HUES6 (cell line): ENCODE results near the gene PTP4A1.
A peak's percentile ranks its signal among the peaks of the same experiment; 100 is the strongest.

Experiments
- H3K27ac ChIP-seq: 2 replicates; pipeline ENCODE4 v1.7.0; 2013; ENCODE audit warnings: low read depth, mild to moderate bottlenecking, low read length, inconsistent platforms
- H3K27me3 ChIP-seq: 2 replicates; pipeline ENCODE4 v1.6.1; 2013; ENCODE audit warnings: low read length; ENCODE audit not compliant: control insufficient read depth, insufficient read depth
- H3K36me3 ChIP-seq: 2 replicates; pipeline ENCODE4 v1.6.1; 2013; ENCODE audit warnings: low read length; ENCODE audit not compliant: control insufficient read depth, insufficient read depth
- H3K4me1 ChIP-seq: 2 replicates; pipeline ENCODE4 v1.6.1; 2013; ENCODE audit warnings: low read length; ENCODE audit not compliant: control insufficient read depth, insufficient read depth
- H3K4me3 ChIP-seq: 2 replicates; pipeline ENCODE4 v1.5.1; 2013; ENCODE audit warnings: low read depth, low read length
- H3K9ac ChIP-seq: one replicate; pipeline ENCODE4 v1.6.1; 2013; ENCODE audit warnings: mild to moderate bottlenecking, low read length
- H3K9me3 ChIP-seq: 2 replicates; pipeline ENCODE4 v1.6.1; 2013; ENCODE audit warnings: low read depth, low read length; ENCODE audit not compliant: control insufficient read depth, insufficient read depth

Gene PTP4A1

GRCh38 chr6:63558278-63558677, 14.0 kb upstream of the PTP4A1 start:
- no peaks in the 10 kb centered on the region for H3K4me1 ChIP-seq
- H3K36me3 ChIP-seq: no peaks in the 10 kb centered on the region
- H3K27ac ChIP-seq: no peak overlapping the region
- H3K4me3 ChIP-seq: no peak overlapping the region
- no peak overlapping the region for H3K9ac ChIP-seq
- H3K27me3 ChIP-seq: peaks cover 16% of the 10 kb centered on the region; the same call in 1 of the 2 replicates
- no peaks in the 10 kb centered on the region for H3K9me3 ChIP-seq

GRCh38 chr6:63560801-63561287, 11.4 kb upstream of the PTP4A1 start:
- Histone ChIP-seq H3K9me3 (no peaks in the 10 kb centered on the region), H3K4me3 (no peak overlapping the region), H3K9ac (no peak overlapping the region), H3K27ac (no peak overlapping the region), H3K4me1 (peaks cover 2% of the 10 kb centered on the region), H3K36me3 (no peaks in the 10 kb centered on the region), H3K27me3 (peaks cover 9% of the 10 kb centered on the region; the same call in 1 of the 2 replicates)

- no peaks in the 10 kb centered on the region for H3K9me3 ChIP-seq
- H3K4me1 ChIP-seq: peaks cover 7% of the 10 kb centered on the region
- peaks cover 9% of the 10 kb centered on the region; the same call in 1 of the 2 replicates for H3K27me3 ChIP-seq
- H3K4me3 ChIP-seq: no peak overlapping the region
- no peaks in the 10 kb centered on the region for H3K36me3 ChIP-seq
- H3K9ac ChIP-seq: no peak overlapping the region
- H3K27ac ChIP-seq: no peak overlapping the region
These were observed 11.0 kb upstream of the PTP4A1 start for GRCh38 chr6:63561288-63561687.

- Histone ChIP-seq H3K9me3 (no peaks in the 10 kb centered on the region), H3K9ac (no peak overlapping the region), H3K4me1 (peaks cover 8% of the 10 kb centered on the region), H3K27ac (no peak overlapping the region), H3K36me3 (no peaks in the 10 kb centered on the region), H3K27me3 (peaks cover 9% of the 10 kb centered on the region; the same call in 1 of the 2 replicates), H3K4me3 (no peak overlapping the region)
These were observed 9.0 kb upstream of the PTP4A1 start for GRCh38 chr6:63563235-63563634.

- H3K36me3 ChIP-seq: no peaks in the 10 kb centered on the region
- H3K9me3 ChIP-seq: no peaks in the 10 kb centered on the region
- no peak overlapping the region for H3K4me3 ChIP-seq
- peaks cover 8% of the 10 kb centered on the region for H3K4me1 ChIP-seq
- no peak overlapping the region for H3K9ac ChIP-seq
- H3K27ac ChIP-seq: no peak overlapping the region
- H3K27me3 ChIP-seq: peaks cover 6% of the 10 kb centered on the region; the same call in 1 of the 2 replicates
These were observed 7.1 kb upstream of the PTP4A1 start for GRCh38 chr6:63565058-63565726.

- Histone ChIP-seq H3K4me1 (peaks cover 8% of the 10 kb centered on the region), H3K4me3 (no peak overlapping the region), H3K27me3 (peaks cover 11% of the 10 kb centered on the region; the same call in 1 of the 2 replicates), H3K36me3 (no peaks in the 10 kb centered on the region), H3K9me3 (no peaks in the 10 kb centered on the region), H3K9ac (no peak overlapping the region), H3K27ac (no peak overlapping the region)
These were observed 6.3 kb upstream of the PTP4A1 start for GRCh38 chr6:63565727-63566596.

- H3K9me3 ChIP-seq: no peaks in the 10 kb centered on the region
- no peak overlapping the region for H3K4me3 ChIP-seq
- H3K4me1 ChIP-seq: peaks cover 15% of the 10 kb centered on the region
- peaks cover 17% of the 10 kb centered on the region; the same call in 1 of the 2 replicates for H3K27me3 ChIP-seq
- H3K9ac ChIP-seq: no peak overlapping the region
- no peaks in the 10 kb centered on the region for H3K36me3 ChIP-seq
- H3K27ac ChIP-seq: no peak overlapping the region
These were observed 4.3 kb upstream of the PTP4A1 start for GRCh38 chr6:63567966-63568365.

- Histone ChIP-seq H3K9ac (peak overlapping the region; percentile 86), H3K27ac (peak overlapping the region; percentile 29; the same call in 1 of the 2 replicates)
These were observed 778 bp upstream of the PTP4A1 start for GRCh38 chr6:63571361-63572043.

GRCh38 chr6:63572747-63573075, 431 bp downstream of the PTP4A1 start:
- peaks cover 7% of the 10 kb centered on the region; the same call in 1 of the 2 replicates for H3K4me1 ChIP-seq
- peak overlapping the region; percentile 97 for H3K27ac ChIP-seq
- H3K9ac ChIP-seq: peak overlapping the region; percentile 99
- H3K27me3 ChIP-seq: peaks cover 17% of the 10 kb centered on the region; the same call in 1 of the 2 replicates
- peak overlapping the region; percentile 71 for H3K4me3 ChIP-seq
- peaks cover 26% of the 10 kb centered on the region for H3K36me3 ChIP-seq
- H3K9me3 ChIP-seq: no peaks in the 10 kb centered on the region

More at GRCh38 chr6:63571361-63572043, 778 bp upstream of the PTP4A1 start:
- Histone ChIP-seq H3K4me3 (peak overlapping the region; percentile 71), H3K27me3 (peaks cover 17% of the 10 kb centered on the region; the same call in 1 of the 2 replicates), H3K9me3 (no peaks in the 10 kb centered on the region), H3K36me3 (peaks cover 14% of the 10 kb centered on the region), H3K4me1 (peaks cover 7% of the 10 kb centered on the region)

GRCh38 chr6:63573076-63573898, 1.0 kb downstream of the PTP4A1 start:
- Histone ChIP-seq H3K27me3 (peaks cover 17% of the 10 kb centered on the region; the same call in 1 of the 2 replicates), H3K9me3 (no peaks in the 10 kb centered on the region), H3K36me3 (peaks cover 31% of the 10 kb centered on the region), H3K4me3 (peak overlapping the region; percentile 71), H3K27ac (peak overlapping the region; percentile 97), H3K4me1 (peaks cover 7% of the 10 kb centered on the region; the same call in 1 of the 2 replicates), H3K9ac (peak overlapping the region; percentile 99)
